ENCODE results near the gene FBLN2.

FBLN2 gene

GRCh38 chr3:13613343-13614190 is 64.6 kb downstream of the FBLN2 start:
- no peaks in the 10 kb centered on the region for H3K36me3 ChIP-seq (ENCODE audit: control insufficient read depth, insufficient read depth, low read length)

DNA sequence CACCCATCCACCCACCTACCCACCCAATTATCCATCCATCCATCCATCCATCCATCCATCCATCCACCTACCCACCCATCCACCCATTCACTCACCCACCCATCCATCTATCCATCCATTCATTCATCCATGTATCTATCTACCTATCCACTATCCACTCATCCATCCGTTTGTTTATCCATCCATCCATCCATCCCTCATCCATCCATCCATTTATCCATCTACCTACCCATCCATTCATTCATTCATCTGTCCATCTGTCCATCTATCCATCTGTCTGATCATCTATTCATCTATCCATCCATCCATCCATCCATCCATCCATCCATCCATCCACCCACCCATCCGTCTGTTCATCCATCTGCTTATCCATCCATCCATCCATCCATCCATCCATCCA is 65.7 kb downstream of the FBLN2 start:
- Histone ChIP-seq H3K27me3 (ENCODE audit: control insufficient read depth, insufficient read depth, low read length, poor library complexity, severe bottlenecking) (no peaks in the 10 kb centered on the region), H3K27ac (ENCODE audit: insufficient read depth, low read depth, low read length, poor library complexity, severe bottlenecking) (no peak overlapping the region), H3K4me3 (ENCODE audit: insufficient read depth, low read depth, low read length) (no peak overlapping the region), H3K36me3 (ENCODE audit: control insufficient read depth, insufficient read depth, low read length) (no peaks in the 10 kb centered on the region), H3K9me3 (ENCODE audit: control insufficient read depth, low read length) (no peaks in the 10 kb centered on the region), H3K4me1 (ENCODE audit: control insufficient read depth, insufficient read depth, low read length) (no peaks in the 10 kb centered on the region)
- WGBS, 2 experiments = 90% methylated on average over 2 of the region's 2 CpGs

More at GRCh38 chr3:13613343-13614190, 64.6 kb downstream of the FBLN2 start:
- WGBS, 2 experiments = 93 to 95% methylated on average over 13 to 14 of the region's 14 CpGs
- Histone ChIP-seq H3K4me3 (ENCODE audit: insufficient read depth, low read depth, low read length) (no peak overlapping the region), H3K27ac (ENCODE audit: insufficient read depth, low read depth, low read length, poor library complexity, severe bottlenecking) (no peak overlapping the region), H3K27me3 (ENCODE audit: control insufficient read depth, insufficient read depth, low read length, poor library complexity, severe bottlenecking) (no peaks in the 10 kb centered on the region), H3K4me1 (ENCODE audit: control insufficient read depth, insufficient read depth, low read length) (no peaks in the 10 kb centered on the region), H3K9me3 (ENCODE audit: control insufficient read depth, low read length) (no peaks in the 10 kb centered on the region)

DNA sequence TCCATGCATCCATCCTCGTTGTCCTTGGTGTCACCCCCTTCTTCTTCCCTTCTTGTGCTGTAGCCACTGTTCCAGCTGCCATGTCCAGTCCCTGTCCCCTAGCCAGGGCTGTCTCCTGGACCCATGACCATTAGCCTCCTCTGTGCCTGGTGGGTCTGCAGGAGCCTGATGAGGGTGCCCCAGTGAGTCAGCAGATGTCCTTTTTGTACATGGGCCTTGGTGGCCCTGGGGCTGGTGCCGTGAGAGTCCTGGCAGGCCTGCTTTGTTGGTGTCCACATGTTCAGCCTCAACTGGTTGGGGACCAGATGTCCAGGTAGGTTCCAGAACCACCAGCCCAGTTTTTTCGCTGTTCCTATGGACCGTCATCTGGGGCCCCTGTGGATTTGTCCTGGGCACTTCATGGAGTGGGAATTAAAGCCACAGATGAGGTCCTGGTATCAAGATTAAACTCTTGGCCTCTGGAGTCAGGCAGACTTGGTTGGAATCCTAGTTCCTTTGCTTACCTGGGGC is 66.1 kb downstream of the FBLN2 start:
- no peaks in the 10 kb centered on the region for H3K27me3 ChIP-seq (ENCODE audit: control insufficient read depth, insufficient read depth, low read length, poor library complexity, severe bottlenecking)
- no peaks in the 10 kb centered on the region for H3K9me3 ChIP-seq (ENCODE audit: control insufficient read depth, low read length)
- no peaks in the 10 kb centered on the region for H3K36me3 ChIP-seq (ENCODE audit: control insufficient read depth, insufficient read depth, low read length)
- H3K4me3 ChIP-seq (ENCODE audit: insufficient read depth, low read depth, low read length) = no peak overlapping the region
- WGBS, 2 experiments = 88 to 90% methylated on average over 4 of the region's 4 CpGs
- no peaks in the 10 kb centered on the region for H3K4me1 ChIP-seq (ENCODE audit: control insufficient read depth, insufficient read depth, low read length)
- H3K27ac ChIP-seq (ENCODE audit: insufficient read depth, low read depth, low read length, poor library complexity, severe bottlenecking) = no peak overlapping the region

GRCh38 chr3:13616359-13616758 is 67.4 kb downstream of the FBLN2 start:
- Histone ChIP-seq H3K9me3 (ENCODE audit: control insufficient read depth, low read length) (no peaks in the 10 kb centered on the region), H3K4me3 (ENCODE audit: insufficient read depth, low read depth, low read length) (no peak overlapping the region), H3K36me3 (ENCODE audit: control insufficient read depth, insufficient read depth, low read length) (no peaks in the 10 kb centered on the region), H3K4me1 (ENCODE audit: control insufficient read depth, insufficient read depth, low read length) (peaks cover 7% of the 10 kb centered on the region), H3K27ac (ENCODE audit: insufficient read depth, low read depth, low read length, poor library complexity, severe bottlenecking) (no peak overlapping the region), H3K27me3 (ENCODE audit: control insufficient read depth, insufficient read depth, low read length, poor library complexity, severe bottlenecking) (no peaks in the 10 kb centered on the region)
- 93 to 96% methylated on average over 7 of the region's 7 CpGs for WGBS, 2 experiments

DNA sequence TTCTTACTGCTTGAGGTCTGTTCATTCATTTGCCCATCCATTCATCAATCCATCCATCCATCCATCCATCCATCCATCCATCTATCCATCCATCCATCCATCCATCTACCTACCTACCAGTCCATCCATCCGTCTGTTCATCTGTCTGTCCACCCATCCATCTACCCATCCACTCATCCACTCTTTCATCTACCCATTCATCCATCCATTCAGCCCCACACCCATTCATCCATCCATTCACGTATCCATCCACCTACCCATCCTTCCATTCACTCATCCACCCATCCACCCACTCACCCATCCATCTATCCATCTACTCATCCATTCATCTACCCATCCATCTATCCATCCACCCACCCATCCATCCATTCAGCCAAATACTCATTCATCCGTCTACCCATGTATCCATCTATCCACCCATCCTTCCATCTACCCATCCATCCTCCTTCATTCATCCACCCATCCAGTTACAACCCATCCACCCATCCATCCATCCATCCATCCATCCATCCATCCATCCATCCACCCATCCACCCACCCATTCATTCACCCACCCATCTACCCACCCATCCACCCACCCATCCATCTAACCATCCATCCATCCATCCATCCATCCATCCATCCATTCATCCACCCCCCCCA is 68.3 kb downstream of the FBLN2 start:
- Histone ChIP-seq H3K9me3 (ENCODE audit: control insufficient read depth, low read length) (no peaks in the 10 kb centered on the region), H3K4me1 (ENCODE audit: control insufficient read depth, insufficient read depth, low read length) (peaks cover 7% of the 10 kb centered on the region), H3K27ac (ENCODE audit: insufficient read depth, low read depth, low read length, poor library complexity, severe bottlenecking) (no peak overlapping the region), H3K4me3 (ENCODE audit: insufficient read depth, low read depth, low read length) (no peak overlapping the region), H3K36me3 (ENCODE audit: control insufficient read depth, insufficient read depth, low read length) (no peaks in the 10 kb centered on the region), H3K27me3 (ENCODE audit: control insufficient read depth, insufficient read depth, low read length, poor library complexity, severe bottlenecking) (no peaks in the 10 kb centered on the region)
- WGBS, 2 experiments = 91 to 92% methylated on average over 3 of the region's 3 CpGs

- Histone ChIP-seq H3K9me3 (ENCODE audit: control insufficient read depth, low read length) (no peaks in the 10 kb centered on the region), H3K27me3 (ENCODE audit: control insufficient read depth, insufficient read depth, low read length, poor library complexity, severe bottlenecking) (no peaks in the 10 kb centered on the region), H3K4me1 (ENCODE audit: control insufficient read depth, insufficient read depth, low read length) (peaks cover 7% of the 10 kb centered on the region), H3K4me3 (ENCODE audit: insufficient read depth, low read depth, low read length) (no peak overlapping the region), H3K36me3 (ENCODE audit: control insufficient read depth, insufficient read depth, low read length) (no peaks in the 10 kb centered on the region), H3K27ac (ENCODE audit: insufficient read depth, low read depth, low read length, poor library complexity, severe bottlenecking) (no peak overlapping the region)
- 94 to 95% methylated on average over 10 of the region's 10 CpGs for WGBS, 2 experiments
Observed at GRCh38 chr3:13617981-13618380, 69.1 kb downstream of the FBLN2 start.

DNA sequence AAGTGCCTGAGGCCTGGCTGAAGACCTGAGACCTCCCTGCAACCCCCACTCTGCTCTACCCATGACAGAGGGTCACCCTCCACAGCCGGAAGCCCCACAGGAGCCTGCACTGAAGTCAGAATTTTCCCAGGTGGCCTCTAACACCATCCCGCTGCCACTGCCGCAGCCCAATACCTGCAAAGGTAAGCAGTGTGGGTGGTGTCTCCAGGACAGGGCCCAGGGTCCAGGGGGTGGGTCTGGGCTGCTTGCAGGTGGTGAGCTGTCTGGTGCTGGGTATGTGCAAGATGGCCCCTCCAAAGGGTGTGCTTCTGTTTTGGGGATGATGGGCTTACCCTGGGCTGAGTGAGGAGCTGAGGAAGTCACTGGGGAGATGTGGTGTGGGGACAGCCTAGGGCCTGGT is 69.9 kb downstream of the FBLN2 start:
- no peaks in the 10 kb centered on the region for H3K9me3 ChIP-seq (ENCODE audit: control insufficient read depth, low read length)
- no peak overlapping the region for H3K4me3 ChIP-seq (ENCODE audit: insufficient read depth, low read depth, low read length)
- H3K27ac ChIP-seq (ENCODE audit: insufficient read depth, low read depth, low read length, poor library complexity, severe bottlenecking) = no peak overlapping the region
- WGBS, 2 experiments = 92 to 93% methylated on average over 3 of the region's 3 CpGs
- no peaks in the 10 kb centered on the region for H3K36me3 ChIP-seq (ENCODE audit: control insufficient read depth, insufficient read depth, low read length)
- no peaks in the 10 kb centered on the region for H3K27me3 ChIP-seq (ENCODE audit: control insufficient read depth, insufficient read depth, low read length, poor library complexity, severe bottlenecking)
- peaks cover 7% of the 10 kb centered on the region for H3K4me1 ChIP-seq (ENCODE audit: control insufficient read depth, insufficient read depth, low read length)

DNA sequence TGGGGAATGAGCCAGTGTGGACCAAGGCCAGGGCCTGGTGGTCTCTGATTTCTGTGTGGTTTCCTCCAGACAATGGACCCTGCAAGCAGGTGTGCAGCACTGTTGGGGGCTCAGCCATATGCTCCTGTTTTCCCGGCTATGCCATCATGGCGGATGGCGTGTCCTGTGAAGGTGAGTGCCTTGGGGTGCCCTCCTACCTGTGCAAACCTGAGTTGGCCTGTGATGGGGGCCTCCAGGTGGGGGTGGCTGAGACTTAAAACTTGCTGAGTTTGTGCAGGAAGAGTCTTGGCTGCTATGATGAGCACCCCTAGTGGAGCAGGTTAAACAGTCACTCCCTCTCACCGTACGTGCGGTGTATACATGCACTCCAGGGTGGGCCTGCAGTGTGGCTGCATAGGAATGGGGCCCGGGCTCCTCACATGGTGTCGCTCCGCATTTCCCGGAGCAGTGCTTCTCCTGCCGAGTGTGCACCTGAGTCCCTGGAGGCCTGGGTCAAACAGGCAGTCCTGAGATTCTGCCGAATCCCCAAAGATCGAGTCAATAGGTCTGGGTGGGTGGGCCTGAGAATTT is 70.8 kb downstream of the FBLN2 start:
- WGBS, 2 experiments = 85 to 87% methylated on average over 13 of the region's 13 CpGs
- Histone ChIP-seq H3K9me3 (ENCODE audit: control insufficient read depth, low read length) (no peaks in the 10 kb centered on the region), H3K27me3 (ENCODE audit: control insufficient read depth, insufficient read depth, low read length, poor library complexity, severe bottlenecking) (no peaks in the 10 kb centered on the region), H3K36me3 (ENCODE audit: control insufficient read depth, insufficient read depth, low read length) (no peaks in the 10 kb centered on the region), H3K4me1 (ENCODE audit: control insufficient read depth, insufficient read depth, low read length) (peaks cover 7% of the 10 kb centered on the region), H3K27ac (ENCODE audit: insufficient read depth, low read depth, low read length, poor library complexity, severe bottlenecking) (no peak overlapping the region), H3K4me3 (ENCODE audit: insufficient read depth, low read depth, low read length) (no peak overlapping the region)

- no peaks in the 10 kb centered on the region for H3K27me3 ChIP-seq (ENCODE audit: control insufficient read depth, insufficient read depth, low read length, poor library complexity, severe bottlenecking)
- no peaks in the 10 kb centered on the region for H3K9me3 ChIP-seq (ENCODE audit: control insufficient read depth, low read length)
- H3K4me1 ChIP-seq (ENCODE audit: control insufficient read depth, insufficient read depth, low read length) = peaks cover 7% of the 10 kb centered on the region
- 74 to 77% methylated on average over 4 of the region's 4 CpGs for whole genome bisulfite sequencing, 2 experiments
- no peak overlapping the region for H3K4me3 ChIP-seq (ENCODE audit: insufficient read depth, low read depth, low read length)
- no peak overlapping the region for H3K27ac ChIP-seq (ENCODE audit: insufficient read depth, low read depth, low read length, poor library complexity, severe bottlenecking)
- no peaks in the 10 kb centered on the region for H3K36me3 ChIP-seq (ENCODE audit: control insufficient read depth, insufficient read depth, low read length)
Observed at GRCh38 chr3:13620281-13620680, 71.4 kb downstream of the FBLN2 start.

DNA sequence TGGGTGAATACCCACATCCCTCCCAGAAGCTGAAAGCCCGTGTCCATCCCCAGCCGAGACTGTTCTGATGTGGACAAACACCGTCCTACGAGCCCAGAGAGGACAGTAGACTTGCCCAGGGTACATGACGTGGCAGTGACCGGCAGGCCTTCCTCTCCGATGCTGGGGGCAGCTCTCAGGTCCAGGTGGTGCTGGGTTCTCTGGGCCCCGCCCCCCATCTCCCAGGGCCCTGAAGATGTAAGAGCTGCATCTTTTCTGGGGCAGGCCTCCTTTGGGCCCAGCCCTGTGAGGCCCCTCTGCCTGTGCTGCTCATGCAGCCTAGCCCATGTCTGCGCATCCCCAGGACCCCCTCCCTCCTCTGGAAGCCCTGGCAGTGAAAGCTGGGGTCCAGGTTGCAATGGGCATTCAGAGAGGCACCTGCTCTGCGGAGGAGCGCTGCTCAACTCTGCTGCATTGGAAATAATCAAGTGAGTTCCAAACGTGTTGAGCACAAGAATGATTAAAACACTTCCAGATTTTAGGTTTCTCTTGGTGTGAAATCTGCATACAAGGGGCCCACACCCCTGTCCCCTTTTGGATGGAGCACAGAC is 71.9 kb downstream of the FBLN2 start:
- Histone ChIP-seq H3K9me3 (ENCODE audit: control insufficient read depth, low read length) (no peaks in the 10 kb centered on the region), H3K4me1 (ENCODE audit: control insufficient read depth, insufficient read depth, low read length) (peaks cover 7% of the 10 kb centered on the region), H3K27me3 (ENCODE audit: control insufficient read depth, insufficient read depth, low read length, poor library complexity, severe bottlenecking) (no peaks in the 10 kb centered on the region), H3K27ac (ENCODE audit: insufficient read depth, low read depth, low read length, poor library complexity, severe bottlenecking) (no peak overlapping the region), H3K36me3 (ENCODE audit: control insufficient read depth, insufficient read depth, low read length) (no peaks in the 10 kb centered on the region), H3K4me3 (ENCODE audit: insufficient read depth, low read depth, low read length) (no peak overlapping the region)
- WGBS, 2 experiments = 92 to 93% methylated on average over 12 of the region's 12 CpGs

Measured in ectodermal cell (in vitro differentiated cells).